SH-SY5Y (cell line): Measurements from ENCODE around the gene FYN.

ENCODE experiments used
- GATA2 ChIP-seq: IDR thresholded peaks from 2 replicates; pipeline ENCODE4 v1.6.1; 2011; ENCODE audit warnings: mild to moderate bottlenecking, low read depth, low read length
- GATA3 ChIP-seq: IDR thresholded peaks from 2 replicates; pipeline ENCODE4 v1.6.1; 2011; ENCODE audit warnings: low read depth, mild to moderate bottlenecking, low read length, moderate library complexity

DNA sequence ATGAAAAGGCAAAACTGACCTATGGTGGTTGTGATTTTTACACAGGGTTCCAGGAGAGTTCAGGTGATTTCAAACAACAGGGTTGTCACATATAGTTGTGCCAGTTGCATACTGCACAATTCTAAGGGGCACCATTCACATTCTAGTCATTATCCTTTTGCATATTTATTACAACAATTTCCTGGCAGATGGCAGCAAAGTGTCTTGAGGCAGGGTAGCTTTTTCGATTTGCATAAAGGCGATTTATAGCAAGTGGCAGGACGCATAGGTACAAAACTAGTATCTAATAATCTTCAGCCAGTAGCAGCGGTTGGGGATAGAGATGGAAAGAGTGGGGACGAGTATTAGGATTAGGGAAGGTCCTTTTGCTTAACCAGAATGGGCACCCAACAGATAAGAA is 221.1 kb downstream of the FYN start:
- TF ChIP-seq GATA3 (no peak), GATA2 (no peak)
